HCT116 (cell line): ENCODE results near the gene TCF7L2. TPM values are rescaled to one million over a fixed set of nuclear protein-coding genes. Genes with fewer than 3 reads are reported as not detected.

Source experiments
- ATAC-seq: fragments of 200-7000 bp; cut with Tn5 transposase; 2 replicates; pipeline ENCODE4 v1.9.1; 2020; ENCODE audit warnings: mild to moderate bottlenecking, moderate library complexity
- BruUV-seq: library from RNA; stranded (reverse); fragments of 400-500 nt; replicated peaks from 2 replicates; lab custom pipeline; 2021; lab: Mats Ljungman, UMichigan
- CTCF ChIA-PET: fragments of 300-600 bp; sonication (Branson Sonifier 250); formaldehyde crosslinking; loops from one replicate; lab custom pipeline; 2021; ENCODE audit warnings: antibody characterized with exemption; lab: Charles Lee
- POLR2A ChIA-PET: fragments of 300-600, 350-600 bp; sonication (Branson Sonifier 250); formaldehyde crosslinking; loops from one replicate; lab custom pipeline; 2021; ENCODE audit warnings: antibody characterized with exemption; lab: Charles Lee
- RAD21 ChIA-PET, 2 experiments: fragments of 300-600 bp; sonication (Branson Sonifier 250); formaldehyde crosslinking; loops; one replicate each; lab custom pipeline; 2023; ENCODE audit warnings: low total read pairs in 2 of 2; ENCODE audit not compliant: uncharacterized antibody in 2 of 2, unreplicated experiment in 2 of 2, low non-redundant PET in 1 of 2; lab: Charles Lee
- DNase-seq: peaks from one replicate; pipeline ENCODE4 v3.0.0-alpha.2; 2010; ENCODE audit warnings: low read depth, low spot score
- H2AFZ ChIP-seq: fragments of 200-600 bp; shearing (Covaris generic), sonication (generic); 2 replicates; pipeline ENCODE4 v1.6.1; 2017; ENCODE audit warnings: low read depth, mixed run types, mixed read lengths, antibody characterized with exemption, low read length; ENCODE audit not compliant: poor library complexity, severe bottlenecking
- H3K27ac ChIP-seq: 2 replicates; pipeline ENCODE4 v1.5.1; 2012; ENCODE audit warnings: low read depth, low read length
- H3K27me3 ChIP-seq: fragments of 200-600 bp; sonication (generic); 2 replicates; pipeline ENCODE4 v1.6.1; 2016; ENCODE audit warnings: mixed run types, low read length, mixed read lengths; ENCODE audit not compliant: insufficient read depth
- H3K36me3 ChIP-seq, 2 experiments: fragments of 200-500 bp in 1 of 2; fragments of 200-600 bp in 1 of 2; sonication (Bioruptor generic) in 1 of 2; sonication (generic) in 1 of 2; 2 replicates each; pipeline versions ENCODE4 v1.5.1 to v1.6.1; 2014 to 2016; ENCODE audit warnings: low read length in 2 of 2, inconsistent platforms in 1 of 2, mixed read lengths in 1 of 2, mixed run types in 1 of 2; ENCODE audit not compliant: insufficient read depth in 2 of 2, control insufficient read depth in 1 of 2
- H3K4me1 ChIP-seq, 2 experiments: fragments of 200-600 bp in 1 of 2; sonication (generic) in 1 of 2; 2 replicates each; pipeline versions ENCODE4 v1.5.1 to v1.6.1; 2012 to 2017; ENCODE audit warnings: low read length in 2 of 2, inconsistent platforms in 1 of 2, mild to moderate bottlenecking in 1 of 2, mixed read lengths in 1 of 2, mixed run types in 1 of 2, moderate library complexity in 1 of 2; ENCODE audit not compliant: insufficient read depth in 2 of 2, control insufficient read depth in 1 of 2
- H3K4me2 ChIP-seq: fragments of 200-600 bp; sonication (generic); 2 replicates; pipeline ENCODE4 v1.6.1; 2017; ENCODE audit warnings: mixed run types, low read length, mixed read lengths
- H3K4me3 ChIP-seq, 2 experiments: fragments of 200-600 bp in 1 of 2; sonication (generic) in 1 of 2; replicated peaks in 1 of 2; 2 replicates each; pipeline ENCODE4 v1.5.1; 2011 to 2016; ENCODE audit warnings: low read length in 2 of 2, control low read depth in 1 of 2, low read depth in 1 of 2, mild to moderate bottlenecking in 1 of 2, mixed read lengths in 1 of 2, mixed run types in 1 of 2
- H3K79me2 ChIP-seq: fragments of 200-600 bp; sonication (generic); 2 replicates; pipeline ENCODE4 v1.6.1; 2017; ENCODE audit warnings: mild to moderate bottlenecking, mixed run types, low read length, moderate library complexity, mixed read lengths; ENCODE audit not compliant: insufficient read depth
- H3K9ac ChIP-seq: fragments of 200-600 bp; sonication (generic); 2 replicates; pipeline ENCODE4 v1.6.1; 2016; ENCODE audit warnings: low read length, mixed read lengths
- H3K9me2 ChIP-seq: fragments of 200-600 bp; sonication (generic), shearing (Covaris generic); 2 replicates; pipeline ENCODE4 v1.6.1; 2017; ENCODE audit warnings: mixed run types, mild to moderate bottlenecking, moderate library complexity; ENCODE audit not compliant: insufficient read depth
- H3K9me3 ChIP-seq, 2 experiments: fragments of 200-500 bp in 1 of 2; fragments of 200-600 bp in 1 of 2; sonication (Bioruptor generic) in 1 of 2; sonication (generic) in 1 of 2; 2 replicates each; pipeline ENCODE4 v1.6.1; 2014 to 2017; ENCODE audit warnings: low read length in 2 of 2, mixed read lengths in 2 of 2, inconsistent platforms in 1 of 2, low read depth in 1 of 2, mild to moderate bottlenecking in 1 of 2, mixed run types in 1 of 2, moderate library complexity in 1 of 2; ENCODE audit not compliant: control insufficient read depth in 1 of 2, insufficient read depth in 1 of 2
- H4K20me1 ChIP-seq: fragments of 200-600 bp; sonication (generic), shearing (Covaris generic); 2 replicates; pipeline ENCODE4 v1.6.1; 2017; ENCODE audit warnings: mixed run types, mild to moderate bottlenecking, moderate library complexity; ENCODE audit not compliant: insufficient read depth
- CBX3 ChIP-seq: IDR thresholded peaks from 2 replicates; pipeline ENCODE4 v1.6.1; 2012; ENCODE audit warnings: low read depth
- CEBPB ChIP-seq: IDR thresholded peaks from 2 replicates; pipeline ENCODE4 v1.6.1; 2012; ENCODE audit warnings: low read depth
- EGR1 ChIP-seq: IDR thresholded peaks from 2 replicates; pipeline ENCODE4 v1.6.1; 2012; ENCODE audit warnings: low read depth
- ELF1 ChIP-seq: IDR thresholded peaks from 2 replicates; pipeline ENCODE4 v1.6.1; 2012; ENCODE audit warnings: low read depth, borderline replicate concordance
- EZH2 ChIP-seq: fragments of 200-600 bp; sonication (generic); IDR thresholded peaks from 2 replicates; pipeline ENCODE4 v1.6.1; 2017; ENCODE audit warnings: antibody characterized with exemption, mixed run types
- EZH2phosphoT487 ChIP-seq: fragments of 200-600 bp; IDR thresholded peaks from 2 replicates; pipeline ENCODE4 v1.6.1; 2018; ENCODE audit warnings: antibody characterized with exemption, borderline replicate concordance
- FOSL1 ChIP-seq: IDR thresholded peaks from 2 replicates; pipeline ENCODE4 v1.6.1; 2012; ENCODE audit warnings: low read depth
- JUND ChIP-seq: IDR thresholded peaks from 2 replicates; pipeline ENCODE4 v1.6.1; 2012
- RAD21 ChIP-seq: IDR thresholded peaks from 2 replicates; pipeline ENCODE4 v1.6.1; 2012; ENCODE audit warnings: low read depth, mild to moderate bottlenecking
- SIN3A ChIP-seq: IDR thresholded peaks from 2 replicates; pipeline ENCODE4 v1.6.1; 2012; ENCODE audit warnings: low read depth
- SP1 ChIP-seq: IDR thresholded peaks from 2 replicates; pipeline ENCODE4 v1.6.1; 2012; ENCODE audit warnings: low read depth
- SRF ChIP-seq: IDR thresholded peaks from 2 replicates; pipeline ENCODE4 v1.6.1; 2012; ENCODE audit warnings: low read depth
- TCF7L2 ChIP-seq: IDR thresholded peaks from 2 replicates; pipeline ENCODE4 v1.7.0; 2011; ENCODE audit warnings: borderline replicate concordance, inconsistent platforms; ENCODE audit not compliant: insufficient read depth, insufficient read length; ENCODE audit errors: extremely low read depth
- YY1 ChIP-seq: IDR thresholded peaks from 2 replicates; pipeline ENCODE4 v1.6.1; 2011; ENCODE audit warnings: low read length, low read depth, moderate library complexity, mild to moderate bottlenecking; ENCODE audit not compliant: insufficient replicate concordance; ENCODE audit errors: extremely low read depth
- ZFX ChIP-seq: fragments of 450-650 bp; IDR thresholded peaks from 2 replicates; pipeline ENCODE4 v1.6.1; 2017
- ZNF274 ChIP-seq: fragments of 200-500 bp; sonication (Bioruptor generic); IDR thresholded peaks from 2 replicates; pipeline ENCODE4 v1.6.1; 2014; ENCODE audit warnings: mild to moderate bottlenecking, low read depth, low read length, inconsistent platforms
- intact Hi-C: fragments of 100-400 bp; cut with micrococcal nuclease; formaldehyde crosslinking; loops from 2 replicates; pipeline ENCODE4 v1.10.0; 2022
- total RNA-seq: library from RNA; stranded (reverse); gene quantifications from one replicate; pipeline ENCODE4 v1.2.1, GENCODE V29; 2021; ENCODE audit not compliant: unreplicated experiment
- TF ChIP-seq, protein P1 (sequence below), 3 experiments: fragments of 200-600 bp in 1 of 3; sonication (generic) in 1 of 3; IDR thresholded peaks in 2 of 3; conservative IDR thresholded peaks in 1 of 3; 2 replicates each; pipeline ENCODE4 v1.5.1; 2012 to 2017; ENCODE audit warnings: low read depth in 2 of 3, low read length in 2 of 3, antibody characterized with exemption in 1 of 3, borderline replicate concordance in 1 of 3, control low read depth in 1 of 3, mild to moderate bottlenecking in 1 of 3, mixed read lengths in 1 of 3, mixed run types in 1 of 3, moderate library complexity in 1 of 3; ENCODE audit not compliant: insufficient read depth in 1 of 3
- TF ChIP-seq, protein P2 (sequence below): IDR thresholded peaks from 2 replicates; pipeline ENCODE4 v1.6.1; 2012; ENCODE audit warnings: low read depth
- TF ChIP-seq, protein P3 (sequence below): IDR thresholded peaks from 2 replicates; pipeline ENCODE4 v1.6.1; 2011; ENCODE audit warnings: mild to moderate bottlenecking, low read length, moderate library complexity; ENCODE audit not compliant: insufficient replicate concordance; ENCODE audit errors: extremely low read depth
- TF ChIP-seq, protein P4 (sequence below): IDR thresholded peaks from 2 replicates; pipeline ENCODE4 v1.6.1; 2012
- TF ChIP-seq, protein P5 (sequence below): IDR thresholded peaks from 2 replicates; pipeline ENCODE4 v1.6.1; 2012

TCF7L2 gene
- total RNA-seq, 1 experiment from 2014 or later, result 164 TPM

DNA sequence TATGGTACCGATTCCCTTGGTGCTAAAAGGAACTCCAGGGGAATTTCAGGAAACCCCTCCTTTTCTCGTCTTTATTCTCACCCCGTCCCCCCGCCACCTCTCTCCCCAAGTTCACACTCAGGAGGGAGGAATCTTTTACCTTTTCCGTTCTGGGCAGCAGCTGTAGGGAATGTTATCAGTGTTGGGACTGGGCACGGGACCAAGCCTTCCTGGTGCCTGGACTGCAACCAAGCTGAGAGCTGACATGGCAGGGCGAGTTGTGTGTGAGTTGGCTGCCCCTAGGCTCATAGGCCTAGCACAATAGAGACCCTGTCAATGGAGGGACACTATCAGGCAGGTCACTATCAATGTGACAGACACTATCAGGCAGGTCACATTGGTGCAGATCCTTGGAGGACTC lies 121.4 kb downstream of the TCF7L2 start:
- H3K9me2 ChIP-seq, result no peaks in the 10 kb centered on the region
- ATAC-seq, result peak; percentile 16
- peaks cover 0 to 6% of the 10 kb centered on the region in 2 experiments; a peak in 1 of 4 replicates for H3K36me3 ChIP-seq
- no peak overlapping the region for H2AFZ ChIP-seq
- no peak for DNase-seq
- no TSS peak for BruUV-seq
- ChIA-PET RAD21 (no interaction called here), POLR2A (interaction anchor here (0.6 to 5.6 kb wide), 3 partner anchors 11 to 25 kb away, joined by 3 to 39 read pairs (median 3); no protein-coding TSS in a partner anchor), CTCF (interaction anchor here (2.4 kb wide), 1 partner anchor 19 kb away, joined by 6 read pairs; no protein-coding TSS in a partner anchor)
- peak overlapping the region; percentile 74 for H3K27ac ChIP-seq
- H3K9ac ChIP-seq, result peak overlapping the region; percentile 55
- intact Hi-C loops, result loop anchor here (5.0 to 10.0 kb wide), 5 partner anchors 316 to 684 kb away; no protein-coding TSS in a partner anchor
- H3K4me2 ChIP-seq, result peak overlapping the region; percentile 66
- H3K4me1 ChIP-seq, result peaks cover 86 to 91% of the 10 kb centered on the region in 2 experiments
- H3K79me2 ChIP-seq, result peaks cover 92% of the 10 kb centered on the region
- H3K4me3 ChIP-seq, result peak overlapping the region; percentile 3 to 28; a peak in 3 of 4 replicates
- no peaks in the 10 kb centered on the region for H3K27me3 ChIP-seq
- peaks cover 9% of the 10 kb centered on the region for H4K20me1 ChIP-seq
- H3K9me3 ChIP-seq, result no peaks in the 10 kb centered on the region
- TF ChIP-seq TCF7L2 (peak; percentile 30), EZH2 (no peak), ZFX (no peak), RAD21 (no peak), FOSL1 (no peak), SP1 (no peak), SIN3A (no peak), JUND (no peak), SRF (no peak), EZH2phosphoT487 (no peak), CBX3 (no peak), YY1 (peak; percentile 75), ELF1 (no peak), EGR1 (no peak), CEBPB (no peak), ZNF274 (no peak)
- TF ChIP-seq, protein P1, sequence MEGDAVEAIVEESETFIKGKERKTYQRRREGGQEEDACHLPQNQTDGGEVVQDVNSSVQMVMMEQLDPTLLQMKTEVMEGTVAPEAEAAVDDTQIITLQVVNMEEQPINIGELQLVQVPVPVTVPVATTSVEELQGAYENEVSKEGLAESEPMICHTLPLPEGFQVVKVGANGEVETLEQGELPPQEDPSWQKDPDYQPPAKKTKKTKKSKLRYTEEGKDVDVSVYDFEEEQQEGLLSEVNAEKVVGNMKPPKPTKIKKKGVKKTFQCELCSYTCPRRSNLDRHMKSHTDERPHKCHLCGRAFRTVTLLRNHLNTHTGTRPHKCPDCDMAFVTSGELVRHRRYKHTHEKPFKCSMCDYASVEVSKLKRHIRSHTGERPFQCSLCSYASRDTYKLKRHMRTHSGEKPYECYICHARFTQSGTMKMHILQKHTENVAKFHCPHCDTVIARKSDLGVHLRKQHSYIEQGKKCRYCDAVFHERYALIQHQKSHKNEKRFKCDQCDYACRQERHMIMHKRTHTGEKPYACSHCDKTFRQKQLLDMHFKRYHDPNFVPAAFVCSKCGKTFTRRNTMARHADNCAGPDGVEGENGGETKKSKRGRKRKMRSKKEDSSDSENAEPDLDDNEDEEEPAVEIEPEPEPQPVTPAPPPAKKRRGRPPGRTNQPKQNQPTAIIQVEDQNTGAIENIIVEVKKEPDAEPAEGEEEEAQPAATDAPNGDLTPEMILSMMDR (IDR thresholded peaks at IDR 0.05 in 2 of 3, conservative IDR thresholded peaks at IDR 0.05 in 1 of 3; ENCODE audit: borderline replicate concordance in 1 of 3, insufficient read depth in 1 of 3, low read depth in 2 of 3, low read length in 2 of 3), result no peak
- TF ChIP-seq, protein P2, sequence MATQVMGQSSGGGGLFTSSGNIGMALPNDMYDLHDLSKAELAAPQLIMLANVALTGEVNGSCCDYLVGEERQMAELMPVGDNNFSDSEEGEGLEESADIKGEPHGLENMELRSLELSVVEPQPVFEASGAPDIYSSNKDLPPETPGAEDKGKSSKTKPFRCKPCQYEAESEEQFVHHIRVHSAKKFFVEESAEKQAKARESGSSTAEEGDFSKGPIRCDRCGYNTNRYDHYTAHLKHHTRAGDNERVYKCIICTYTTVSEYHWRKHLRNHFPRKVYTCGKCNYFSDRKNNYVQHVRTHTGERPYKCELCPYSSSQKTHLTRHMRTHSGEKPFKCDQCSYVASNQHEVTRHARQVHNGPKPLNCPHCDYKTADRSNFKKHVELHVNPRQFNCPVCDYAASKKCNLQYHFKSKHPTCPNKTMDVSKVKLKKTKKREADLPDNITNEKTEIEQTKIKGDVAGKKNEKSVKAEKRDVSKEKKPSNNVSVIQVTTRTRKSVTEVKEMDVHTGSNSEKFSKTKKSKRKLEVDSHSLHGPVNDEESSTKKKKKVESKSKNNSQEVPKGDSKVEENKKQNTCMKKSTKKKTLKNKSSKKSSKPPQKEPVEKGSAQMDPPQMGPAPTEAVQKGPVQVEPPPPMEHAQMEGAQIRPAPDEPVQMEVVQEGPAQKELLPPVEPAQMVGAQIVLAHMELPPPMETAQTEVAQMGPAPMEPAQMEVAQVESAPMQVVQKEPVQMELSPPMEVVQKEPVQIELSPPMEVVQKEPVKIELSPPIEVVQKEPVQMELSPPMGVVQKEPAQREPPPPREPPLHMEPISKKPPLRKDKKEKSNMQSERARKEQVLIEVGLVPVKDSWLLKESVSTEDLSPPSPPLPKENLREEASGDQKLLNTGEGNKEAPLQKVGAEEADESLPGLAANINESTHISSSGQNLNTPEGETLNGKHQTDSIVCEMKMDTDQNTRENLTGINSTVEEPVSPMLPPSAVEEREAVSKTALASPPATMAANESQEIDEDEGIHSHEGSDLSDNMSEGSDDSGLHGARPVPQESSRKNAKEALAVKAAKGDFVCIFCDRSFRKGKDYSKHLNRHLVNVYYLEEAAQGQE, result no peak
- TF ChIP-seq, protein P3, sequence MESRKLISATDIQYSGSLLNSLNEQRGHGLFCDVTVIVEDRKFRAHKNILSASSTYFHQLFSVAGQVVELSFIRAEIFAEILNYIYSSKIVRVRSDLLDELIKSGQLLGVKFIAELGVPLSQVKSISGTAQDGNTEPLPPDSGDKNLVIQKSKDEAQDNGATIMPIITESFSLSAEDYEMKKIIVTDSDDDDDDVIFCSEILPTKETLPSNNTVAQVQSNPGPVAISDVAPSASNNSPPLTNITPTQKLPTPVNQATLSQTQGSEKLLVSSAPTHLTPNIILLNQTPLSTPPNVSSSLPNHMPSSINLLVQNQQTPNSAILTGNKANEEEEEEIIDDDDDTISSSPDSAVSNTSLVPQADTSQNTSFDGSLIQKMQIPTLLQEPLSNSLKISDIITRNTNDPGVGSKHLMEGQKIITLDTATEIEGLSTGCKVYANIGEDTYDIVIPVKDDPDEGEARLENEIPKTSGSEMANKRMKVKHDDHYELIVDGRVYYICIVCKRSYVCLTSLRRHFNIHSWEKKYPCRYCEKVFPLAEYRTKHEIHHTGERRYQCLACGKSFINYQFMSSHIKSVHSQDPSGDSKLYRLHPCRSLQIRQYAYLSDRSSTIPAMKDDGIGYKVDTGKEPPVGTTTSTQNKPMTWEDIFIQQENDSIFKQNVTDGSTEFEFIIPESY, result no peak
- TF ChIP-seq, protein P4, sequence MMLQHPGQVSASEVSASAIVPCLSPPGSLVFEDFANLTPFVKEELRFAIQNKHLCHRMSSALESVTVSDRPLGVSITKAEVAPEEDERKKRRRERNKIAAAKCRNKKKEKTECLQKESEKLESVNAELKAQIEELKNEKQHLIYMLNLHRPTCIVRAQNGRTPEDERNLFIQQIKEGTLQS, result no peak
- TF ChIP-seq, protein P5, sequence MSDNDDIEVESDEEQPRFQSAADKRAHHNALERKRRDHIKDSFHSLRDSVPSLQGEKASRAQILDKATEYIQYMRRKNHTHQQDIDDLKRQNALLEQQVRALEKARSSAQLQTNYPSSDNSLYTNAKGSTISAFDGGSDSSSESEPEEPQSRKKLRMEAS, result no peak
